HL-60 (cell line): ENCODE results near the gene BSN.

Experiments used
- CTCF ChIP-seq: IDR thresholded peaks from one replicate; pipeline ENCODE4 v1.5.1; 2011; ENCODE audit warnings: low read length, control low read depth, inconsistent platforms; ENCODE audit not compliant: insufficient read depth
- GABPA ChIP-seq: IDR thresholded peaks from 2 replicates; pipeline ENCODE4 v1.6.1; 2012; ENCODE audit warnings: low read depth
- POLR2AphosphoS5 ChIP-seq: IDR thresholded peaks from 2 replicates; pipeline ENCODE4 v1.6.1; 2012; ENCODE audit warnings: low read depth
- SPI1 ChIP-seq: IDR thresholded peaks from 2 replicates; pipeline ENCODE4 v1.6.1; 2012; ENCODE audit warnings: low read depth, mild to moderate bottlenecking, borderline replicate concordance
- TF ChIP-seq, protein P1 (sequence below): IDR thresholded peaks from 2 replicates; pipeline ENCODE4 v1.6.1; 2012; ENCODE audit warnings: low read depth; ENCODE audit not compliant: insufficient replicate concordance

DNA sequence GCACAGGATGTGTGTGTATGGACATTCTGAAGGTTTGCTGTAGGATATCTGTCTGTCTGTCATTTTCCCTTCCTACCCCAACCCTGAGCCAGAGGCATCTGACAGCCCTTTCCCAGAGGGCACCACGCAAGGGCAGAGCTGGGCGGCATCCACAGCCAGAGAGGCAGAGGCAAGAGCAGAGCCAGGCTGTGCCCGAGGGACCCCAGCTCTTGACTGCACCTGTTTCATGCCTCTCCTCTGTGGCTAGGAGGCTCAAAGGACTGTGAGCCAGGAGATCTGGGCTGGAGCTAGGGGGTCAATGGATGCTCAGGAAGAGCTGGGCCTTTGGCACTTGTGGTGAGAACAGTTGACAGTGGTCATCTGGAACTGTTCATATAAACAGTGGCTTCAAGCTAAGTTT, 115.1 kb downstream of the BSN start:
- TF ChIP-seq CTCF, result no peak
- TF ChIP-seq POLR2AphosphoS5, result no peak
- TF ChIP-seq, protein P1, sequence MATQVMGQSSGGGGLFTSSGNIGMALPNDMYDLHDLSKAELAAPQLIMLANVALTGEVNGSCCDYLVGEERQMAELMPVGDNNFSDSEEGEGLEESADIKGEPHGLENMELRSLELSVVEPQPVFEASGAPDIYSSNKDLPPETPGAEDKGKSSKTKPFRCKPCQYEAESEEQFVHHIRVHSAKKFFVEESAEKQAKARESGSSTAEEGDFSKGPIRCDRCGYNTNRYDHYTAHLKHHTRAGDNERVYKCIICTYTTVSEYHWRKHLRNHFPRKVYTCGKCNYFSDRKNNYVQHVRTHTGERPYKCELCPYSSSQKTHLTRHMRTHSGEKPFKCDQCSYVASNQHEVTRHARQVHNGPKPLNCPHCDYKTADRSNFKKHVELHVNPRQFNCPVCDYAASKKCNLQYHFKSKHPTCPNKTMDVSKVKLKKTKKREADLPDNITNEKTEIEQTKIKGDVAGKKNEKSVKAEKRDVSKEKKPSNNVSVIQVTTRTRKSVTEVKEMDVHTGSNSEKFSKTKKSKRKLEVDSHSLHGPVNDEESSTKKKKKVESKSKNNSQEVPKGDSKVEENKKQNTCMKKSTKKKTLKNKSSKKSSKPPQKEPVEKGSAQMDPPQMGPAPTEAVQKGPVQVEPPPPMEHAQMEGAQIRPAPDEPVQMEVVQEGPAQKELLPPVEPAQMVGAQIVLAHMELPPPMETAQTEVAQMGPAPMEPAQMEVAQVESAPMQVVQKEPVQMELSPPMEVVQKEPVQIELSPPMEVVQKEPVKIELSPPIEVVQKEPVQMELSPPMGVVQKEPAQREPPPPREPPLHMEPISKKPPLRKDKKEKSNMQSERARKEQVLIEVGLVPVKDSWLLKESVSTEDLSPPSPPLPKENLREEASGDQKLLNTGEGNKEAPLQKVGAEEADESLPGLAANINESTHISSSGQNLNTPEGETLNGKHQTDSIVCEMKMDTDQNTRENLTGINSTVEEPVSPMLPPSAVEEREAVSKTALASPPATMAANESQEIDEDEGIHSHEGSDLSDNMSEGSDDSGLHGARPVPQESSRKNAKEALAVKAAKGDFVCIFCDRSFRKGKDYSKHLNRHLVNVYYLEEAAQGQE, result no peak
- TF ChIP-seq GABPA, result no peak
- no peak for TF ChIP-seq SPI1
